Lower lobe of right lung (tissue), 2 donors: ENCODE data around the gene NOS1AP. TPM values are rescaled to one million over a fixed set of nuclear protein-coding genes. Genes with fewer than 3 reads are reported as not detected.

ENCODE experiments used
- ATAC-seq, 2 donors: fragments of 200-7000 bp; cut with Tn5 transposase; one replicate each; pipeline ENCODE4 v1.9.1; 2020 to 2022; ENCODE audit warnings: mild to moderate bottlenecking in 2 of 2, moderate library complexity in 2 of 2
- DNase-seq: peaks from one replicate; pipeline ENCODE4 v3.0.0-alpha.2; 2020
- H3K27ac ChIP-seq: fragments of 200-600 bp; one replicate; pipeline ENCODE4 v1.8.0; 2022
- H3K27me3 ChIP-seq: fragments of 200-600 bp; one replicate; pipeline ENCODE4 v1.8.0; 2022; ENCODE audit warnings: low read depth
- H3K36me3 ChIP-seq: fragments of 200-600 bp; one replicate; pipeline ENCODE4 v1.8.0; 2022; ENCODE audit warnings: mild to moderate bottlenecking
- H3K4me1 ChIP-seq: fragments of 200-600 bp; one replicate; pipeline ENCODE4 v1.8.0; 2022
- H3K4me3 ChIP-seq: fragments of 200-600 bp; one replicate; pipeline ENCODE4 v1.8.0; 2022; ENCODE audit warnings: mild to moderate bottlenecking
- H3K9me3 ChIP-seq: fragments of 200-600 bp; one replicate; pipeline ENCODE4 v1.8.0; 2022
- CTCF ChIP-seq: fragments of 200-600 bp; IDR thresholded peaks from one replicate; pipeline ENCODE4 v1.8.0; 2022; ENCODE audit warnings: antibody characterized with exemption, mild to moderate bottlenecking
- intact Hi-C: fragments of 100-400 bp; cut with DNase I; formaldehyde crosslinking; loops from one replicate; pipeline ENCODE4 v1.11.0; 2022
- total RNA-seq: library from RNA; stranded (reverse); fragmentation: NEBNext Ultra II Directional; extraction: Animal tissue kit (Norgen Biotek cat#: 25700); gene quantifications from one replicate; pipeline ENCODE4 v1.2.1, GENCODE V29; 2021
- donor health status: DM: no; HTN: yes; CAD: no; lungs with severe emphysema.

NOS1AP gene
- total RNA-seq, 1 donor from 2014 or later, result 3.6 TPM

- no peak for TF ChIP-seq CTCF
- no peaks in the 10 kb centered on the region for H3K36me3 ChIP-seq
- intact Hi-C loops, result no loop called here
- peaks cover 4% of the 10 kb centered on the region for H3K4me1 ChIP-seq
- DNase-seq (no peak), ATAC-seq (no peak)
- H3K27ac ChIP-seq, result no peak overlapping the region
- H3K4me3 ChIP-seq, result no peak overlapping the region
- H3K9me3 ChIP-seq, result no peaks in the 10 kb centered on the region
- H3K27me3 ChIP-seq, result no peaks in the 10 kb centered on the region
Measured at GRCh38 chr1:162301696-162302095, 232.2 kb downstream of the NOS1AP start.

GRCh38 chr1:162302306-162303003 lies 233.0 kb downstream of the NOS1AP start:
- H3K4me1 ChIP-seq, result peaks cover 4% of the 10 kb centered on the region
- intact Hi-C loops, result no loop called here
- no peak for DNase-seq
- H3K27ac ChIP-seq, result no peak overlapping the region
- no peak overlapping the region for H3K4me3 ChIP-seq
- ATAC-seq, result no peak
- H3K27me3 ChIP-seq, result no peaks in the 10 kb centered on the region
- no peak for TF ChIP-seq CTCF
- no peaks in the 10 kb centered on the region for H3K36me3 ChIP-seq
- H3K9me3 ChIP-seq, result no peaks in the 10 kb centered on the region

GRCh38 chr1:162303004-162303344 lies 233.5 kb downstream of the NOS1AP start:
- no peaks in the 10 kb centered on the region for H3K27me3 ChIP-seq
- ATAC-seq, result no peak
- no peaks in the 10 kb centered on the region for H3K9me3 ChIP-seq
- intact Hi-C loops, result no loop called here
- H3K4me1 ChIP-seq, result peaks cover 4% of the 10 kb centered on the region
- DNase-seq, result no peak
- no peak for TF ChIP-seq CTCF
- no peak overlapping the region for H3K27ac ChIP-seq
- H3K4me3 ChIP-seq, result no peak overlapping the region
- no peaks in the 10 kb centered on the region for H3K36me3 ChIP-seq

GRCh38 chr1:162304736-162305135 lies 235.2 kb downstream of the NOS1AP start:
- Histone ChIP-seq H3K9me3 (no peaks in the 10 kb centered on the region), H3K4me1 (peaks cover 4% of the 10 kb centered on the region), H3K36me3 (no peaks in the 10 kb centered on the region), H3K4me3 (no peak overlapping the region), H3K27ac (no peak overlapping the region), H3K27me3 (no peaks in the 10 kb centered on the region)
- ATAC-seq (no peak), DNase-seq (no peak)
- intact Hi-C loops, result no loop called here
- TF ChIP-seq CTCF, result no peak

GRCh38 chr1:162305969-162306368 lies 236.5 kb downstream of the NOS1AP start:
- ATAC-seq, result no peak
- intact Hi-C loops, result no loop called here
- Histone ChIP-seq H3K4me1 (no peaks in the 10 kb centered on the region), H3K27me3 (no peaks in the 10 kb centered on the region), H3K9me3 (no peaks in the 10 kb centered on the region), H3K27ac (no peak overlapping the region), H3K4me3 (no peak overlapping the region), H3K36me3 (no peaks in the 10 kb centered on the region)
- DNase-seq, result no peak
- TF ChIP-seq CTCF, result no peak

GRCh38 chr1:162310337-162310736 lies 240.8 kb downstream of the NOS1AP start:
- TF ChIP-seq CTCF, result no peak
- Histone ChIP-seq H3K27me3 (no peaks in the 10 kb centered on the region), H3K9me3 (no peaks in the 10 kb centered on the region), H3K36me3 (no peaks in the 10 kb centered on the region), H3K4me1 (no peaks in the 10 kb centered on the region), H3K27ac (no peak overlapping the region), H3K4me3 (no peak overlapping the region)
- DNase-seq (no peak), ATAC-seq (peak in 1 of 2 donors; percentile 17)
- intact Hi-C loops, result no loop called here
